ENCODE measurements around the gene HSPA14.

DNA sequence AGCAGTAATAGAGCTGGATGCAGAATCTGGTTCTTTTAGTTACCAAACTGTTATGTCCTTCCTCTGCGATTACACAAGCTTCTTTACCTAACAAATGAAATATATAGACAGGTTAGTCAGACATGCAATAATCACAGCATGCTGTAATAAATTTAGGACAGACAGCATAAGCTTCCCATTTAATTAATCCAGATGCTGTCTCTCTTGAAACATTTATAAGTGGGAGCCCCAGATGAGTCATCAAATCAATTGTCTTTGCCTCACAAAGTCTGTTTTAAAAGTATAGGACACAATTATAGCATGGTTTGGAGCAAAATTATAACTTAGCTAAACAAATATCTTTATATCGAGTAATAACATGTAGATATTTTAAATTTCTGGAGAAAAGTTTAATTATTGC, 1.9 kb upstream of the HSPA14 start:
- TF ChIP-seq POLR2AphosphoS5 (IDR thresholded peaks at IDR 0.05) (no peak), EP300 (IDR thresholded peaks at IDR 0.05) (no peak)
- TF ChIP-seq, protein P1, sequence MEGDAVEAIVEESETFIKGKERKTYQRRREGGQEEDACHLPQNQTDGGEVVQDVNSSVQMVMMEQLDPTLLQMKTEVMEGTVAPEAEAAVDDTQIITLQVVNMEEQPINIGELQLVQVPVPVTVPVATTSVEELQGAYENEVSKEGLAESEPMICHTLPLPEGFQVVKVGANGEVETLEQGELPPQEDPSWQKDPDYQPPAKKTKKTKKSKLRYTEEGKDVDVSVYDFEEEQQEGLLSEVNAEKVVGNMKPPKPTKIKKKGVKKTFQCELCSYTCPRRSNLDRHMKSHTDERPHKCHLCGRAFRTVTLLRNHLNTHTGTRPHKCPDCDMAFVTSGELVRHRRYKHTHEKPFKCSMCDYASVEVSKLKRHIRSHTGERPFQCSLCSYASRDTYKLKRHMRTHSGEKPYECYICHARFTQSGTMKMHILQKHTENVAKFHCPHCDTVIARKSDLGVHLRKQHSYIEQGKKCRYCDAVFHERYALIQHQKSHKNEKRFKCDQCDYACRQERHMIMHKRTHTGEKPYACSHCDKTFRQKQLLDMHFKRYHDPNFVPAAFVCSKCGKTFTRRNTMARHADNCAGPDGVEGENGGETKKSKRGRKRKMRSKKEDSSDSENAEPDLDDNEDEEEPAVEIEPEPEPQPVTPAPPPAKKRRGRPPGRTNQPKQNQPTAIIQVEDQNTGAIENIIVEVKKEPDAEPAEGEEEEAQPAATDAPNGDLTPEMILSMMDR (IDR thresholded peaks at IDR 0.05), result no peak

All from stomach (tissue), 4 donors.